Activated T-helper 1 cell treated with anti-CD3 and anti-CD28 coated beads, Interleukin-12 subunit alpha, Interleukin-12 subunit beta, Interleukin-2, Interleukin-4 antibody, amounts not matched to agents 30 ng/mL and 10 ng/mL and 1 ng/mL, durations not matched to agents 14 hours and 24 hours and 36 hours (primary cell): ENCODE data around the gene NDST1. TPM values are rescaled to one million over a fixed set of nuclear protein-coding genes. Genes with fewer than 3 reads are reported as not detected.

ENCODE experiments used
- DNase-seq: peaks from one replicate; pipeline ENCODE4 v3.0.0; 2021; ENCODE audit warnings: low spot score
- H3K27ac Mint-ChIP-seq: one replicate; pipeline ENCODE4 v1.8.0; 2021; ENCODE audit warnings: mild to moderate bottlenecking, mixed read lengths
- H3K27me3 Mint-ChIP-seq: one replicate; pipeline ENCODE4 v1.8.0; 2022; ENCODE audit warnings: mild to moderate bottlenecking, moderate library complexity, mixed read lengths; ENCODE audit not compliant: insufficient read depth
- H3K36me3 Mint-ChIP-seq: one replicate; pipeline ENCODE4 v1.8.0; 2021; ENCODE audit warnings: low read depth, mixed read lengths
- H3K4me1 Mint-ChIP-seq: one replicate; pipeline ENCODE4 v1.8.0; 2021; ENCODE audit warnings: low read depth, mixed read lengths
- H3K4me3 Mint-ChIP-seq: one replicate; pipeline ENCODE4 v1.8.0; 2021; ENCODE audit warnings: mild to moderate bottlenecking, moderate library complexity, mixed read lengths
- H3K9me3 Mint-ChIP-seq: one replicate; pipeline ENCODE4 v1.8.0; 2021; ENCODE audit warnings: mixed read lengths
- intact Hi-C: fragments of 100-400 bp; cut with micrococcal nuclease; formaldehyde crosslinking; loops from one replicate; pipeline ENCODE4 v1.15.1; 2024
- total RNA-seq: library from RNA; stranded (reverse); gene quantifications from 2 replicates; pipeline ENCODE4 v1.2.3, GENCODE V29; 2022

NDST1 gene
- total RNA-seq, 1 donor from 2014 or later, result 2.8 TPM

- Mint-ChIP-seq H3K4me1 (no peaks in the 10 kb centered on the region), H3K4me3 (no peak overlapping the region), H3K27me3 (peaks cover 1% of the 10 kb centered on the region), H3K36me3 (no peaks in the 10 kb centered on the region), H3K9me3 (no peaks in the 10 kb centered on the region), H3K27ac (no peak overlapping the region)
- no peak for DNase-seq
- intact Hi-C loops, result no loop called here
Observed at GRCh38 chr5:150505041-150505511, 2.9 kb upstream of the NDST1 start.

GRCh38 chr5:150505816-150506215 is 2.1 kb upstream of the NDST1 start:
- intact Hi-C loops, result no loop called here
- Mint-ChIP-seq H3K4me3 (no peak overlapping the region), H3K9me3 (no peaks in the 10 kb centered on the region), H3K36me3 (no peaks in the 10 kb centered on the region), H3K27ac (no peak overlapping the region), H3K4me1 (no peaks in the 10 kb centered on the region), H3K27me3 (peaks cover 1% of the 10 kb centered on the region)
- no peak for DNase-seq

- DNase-seq, result no peak
- Mint-ChIP-seq H3K4me3 (no peak overlapping the region), H3K9me3 (no peaks in the 10 kb centered on the region), H3K36me3 (no peaks in the 10 kb centered on the region), H3K27me3 (peaks cover 1% of the 10 kb centered on the region), H3K27ac (no peak overlapping the region), H3K4me1 (no peaks in the 10 kb centered on the region)
- intact Hi-C loops, result no loop called here
Observed at GRCh38 chr5:150506571-150507473, 1.1 kb upstream of the NDST1 start.

GRCh38 chr5:150508277-150508640 is 328 bp downstream of the NDST1 start:
- Mint-ChIP-seq H3K4me3 (no peak overlapping the region), H3K9me3 (no peaks in the 10 kb centered on the region), H3K36me3 (no peaks in the 10 kb centered on the region), H3K4me1 (no peaks in the 10 kb centered on the region), H3K27ac (no peak overlapping the region), H3K27me3 (no peaks in the 10 kb centered on the region)
- intact Hi-C loops, result no loop called here
- no peak for DNase-seq

- DNase-seq, result no peak
- Mint-ChIP-seq H3K4me3 (no peak overlapping the region), H3K27me3 (no peaks in the 10 kb centered on the region), H3K36me3 (no peaks in the 10 kb centered on the region), H3K9me3 (no peaks in the 10 kb centered on the region), H3K27ac (no peak overlapping the region), H3K4me1 (no peaks in the 10 kb centered on the region)
- intact Hi-C loops, result no loop called here
Observed at GRCh38 chr5:150508828-150509227, 897 bp downstream of the NDST1 start.

- no peaks in the 10 kb centered on the region for H3K27me3 Mint-ChIP-seq
- H3K9me3 Mint-ChIP-seq, result no peaks in the 10 kb centered on the region
- H3K4me3 Mint-ChIP-seq, result no peak overlapping the region
- no peaks in the 10 kb centered on the region for H3K36me3 Mint-ChIP-seq
- no peak for DNase-seq
- intact Hi-C loops, result no loop called here
- H3K27ac Mint-ChIP-seq, result no peak overlapping the region
- H3K4me1 Mint-ChIP-seq, result no peaks in the 10 kb centered on the region
Observed at GRCh38 chr5:150509992-150510391, 2.1 kb downstream of the NDST1 start.

GRCh38 chr5:150510460-150511263 is 2.7 kb downstream of the NDST1 start:
- Mint-ChIP-seq H3K27ac (no peak overlapping the region), H3K9me3 (no peaks in the 10 kb centered on the region), H3K36me3 (no peaks in the 10 kb centered on the region), H3K4me3 (no peak overlapping the region), H3K27me3 (no peaks in the 10 kb centered on the region), H3K4me1 (no peaks in the 10 kb centered on the region)
- intact Hi-C loops, result no loop called here
- no peak for DNase-seq

GRCh38 chr5:150511578-150512367 is 3.8 kb downstream of the NDST1 start:
- Mint-ChIP-seq H3K4me1 (no peaks in the 10 kb centered on the region), H3K9me3 (no peaks in the 10 kb centered on the region), H3K36me3 (no peaks in the 10 kb centered on the region), H3K27ac (no peak overlapping the region), H3K4me3 (no peak overlapping the region), H3K27me3 (no peaks in the 10 kb centered on the region)
- intact Hi-C loops, result no loop called here
- DNase-seq, result no peak

- Mint-ChIP-seq H3K27ac (no peak overlapping the region), H3K4me3 (no peak overlapping the region), H3K9me3 (no peaks in the 10 kb centered on the region), H3K4me1 (no peaks in the 10 kb centered on the region), H3K27me3 (no peaks in the 10 kb centered on the region), H3K36me3 (no peaks in the 10 kb centered on the region)
- DNase-seq, result no peak
- intact Hi-C loops, result no loop called here
Observed at GRCh38 chr5:150512368-150512747, 4.4 kb downstream of the NDST1 start.

- H3K27ac Mint-ChIP-seq, result no peak overlapping the region
- intact Hi-C loops, result no loop called here
- no peaks in the 10 kb centered on the region for H3K27me3 Mint-ChIP-seq
- H3K36me3 Mint-ChIP-seq, result no peaks in the 10 kb centered on the region
- DNase-seq, result no peak
- no peaks in the 10 kb centered on the region for H3K4me1 Mint-ChIP-seq
- H3K4me3 Mint-ChIP-seq, result no peak overlapping the region
- no peaks in the 10 kb centered on the region for H3K9me3 Mint-ChIP-seq
Observed at GRCh38 chr5:150513375-150514309, 5.7 kb downstream of the NDST1 start.

GRCh38 chr5:150514708-150515211 is 6.8 kb downstream of the NDST1 start:
- Mint-ChIP-seq H3K36me3 (no peaks in the 10 kb centered on the region), H3K4me1 (no peaks in the 10 kb centered on the region), H3K9me3 (no peaks in the 10 kb centered on the region), H3K27me3 (no peaks in the 10 kb centered on the region), H3K27ac (no peak overlapping the region), H3K4me3 (no peak overlapping the region)
- intact Hi-C loops, result no loop called here
- DNase-seq, result no peak

GRCh38 chr5:150515446-150515845 is 7.5 kb downstream of the NDST1 start:
- H3K27ac Mint-ChIP-seq, result no peak overlapping the region
- no peaks in the 10 kb centered on the region for H3K9me3 Mint-ChIP-seq
- H3K4me3 Mint-ChIP-seq, result no peak overlapping the region
- H3K36me3 Mint-ChIP-seq, result no peaks in the 10 kb centered on the region
- DNase-seq, result no peak
- no peaks in the 10 kb centered on the region for H3K27me3 Mint-ChIP-seq
- intact Hi-C loops, result no loop called here
- H3K4me1 Mint-ChIP-seq, result no peaks in the 10 kb centered on the region
